GM12872 (cell line): Measurements from ENCODE around the gene TBC1D10B.

Experiments
- TF ChIP-seq, protein P1 (sequence below): IDR thresholded peaks from 3 replicates; pipeline ENCODE4 v1.5.1; 2011; ENCODE audit warnings: low read depth, mild to moderate bottlenecking, low read length, moderate library complexity; ENCODE audit not compliant: insufficient read depth

Gene TBC1D10B, protein sequence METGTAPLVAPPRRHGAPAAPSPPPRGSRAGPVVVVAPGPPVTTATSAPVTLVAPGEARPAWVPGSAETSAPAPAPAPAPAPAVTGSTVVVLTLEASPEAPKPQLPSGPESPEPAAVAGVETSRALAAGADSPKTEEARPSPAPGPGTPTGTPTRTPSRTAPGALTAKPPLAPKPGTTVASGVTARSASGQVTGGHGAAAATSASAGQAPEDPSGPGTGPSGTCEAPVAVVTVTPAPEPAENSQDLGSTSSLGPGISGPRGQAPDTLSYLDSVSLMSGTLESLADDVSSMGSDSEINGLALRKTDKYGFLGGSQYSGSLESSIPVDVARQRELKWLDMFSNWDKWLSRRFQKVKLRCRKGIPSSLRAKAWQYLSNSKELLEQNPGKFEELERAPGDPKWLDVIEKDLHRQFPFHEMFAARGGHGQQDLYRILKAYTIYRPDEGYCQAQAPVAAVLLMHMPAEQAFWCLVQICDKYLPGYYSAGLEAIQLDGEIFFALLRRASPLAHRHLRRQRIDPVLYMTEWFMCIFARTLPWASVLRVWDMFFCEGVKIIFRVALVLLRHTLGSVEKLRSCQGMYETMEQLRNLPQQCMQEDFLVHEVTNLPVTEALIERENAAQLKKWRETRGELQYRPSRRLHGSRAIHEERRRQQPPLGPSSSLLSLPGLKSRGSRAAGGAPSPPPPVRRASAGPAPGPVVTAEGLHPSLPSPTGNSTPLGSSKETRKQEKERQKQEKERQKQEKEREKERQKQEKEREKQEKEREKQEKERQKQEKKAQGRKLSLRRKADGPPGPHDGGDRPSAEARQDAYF

DNA sequence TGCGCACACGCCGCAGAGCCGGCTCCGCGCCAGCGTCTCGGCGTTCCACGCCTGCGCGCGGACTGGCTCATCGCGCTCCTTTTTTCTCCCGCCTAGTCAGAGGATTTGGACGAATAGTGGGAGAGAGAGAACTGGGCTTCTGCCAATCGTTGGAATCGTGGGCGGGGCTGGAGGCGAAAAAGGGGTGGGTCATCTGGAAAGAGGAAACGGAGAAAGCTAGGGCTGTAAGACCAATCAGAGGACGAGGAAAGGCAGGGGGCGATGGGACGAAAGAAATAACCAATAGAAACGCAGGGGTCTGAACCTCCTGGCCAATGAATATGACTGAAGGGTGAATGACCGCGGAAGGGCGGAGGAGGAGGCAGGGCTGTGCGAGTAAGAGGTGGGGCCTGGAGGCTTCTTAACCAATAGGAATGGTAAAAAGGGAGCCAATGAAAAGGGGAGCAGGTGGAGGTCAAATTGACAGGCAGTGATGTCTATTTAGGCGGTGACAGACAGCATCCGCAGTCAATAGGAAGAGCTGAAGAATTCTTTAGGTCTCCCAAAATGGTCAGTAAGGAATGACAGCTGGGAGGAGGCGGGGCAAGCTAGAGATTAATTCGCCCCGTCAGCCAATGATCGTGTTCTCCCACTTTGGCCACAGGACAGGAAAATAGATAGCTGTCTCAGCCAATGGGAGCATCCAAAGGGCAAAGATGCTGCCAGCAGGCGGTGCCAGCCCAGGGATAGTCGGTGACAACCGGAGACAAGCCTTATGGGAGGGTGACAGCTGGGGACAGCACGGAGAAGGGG is at the start of gene TBC1D10B:
Gene TBC1D10B (minus strand): TSS at position 39 of the 792 bp plus-strand sequence. CDS start 311 bp downstream, outside the sequence.
- TF ChIP-seq, protein P1, sequence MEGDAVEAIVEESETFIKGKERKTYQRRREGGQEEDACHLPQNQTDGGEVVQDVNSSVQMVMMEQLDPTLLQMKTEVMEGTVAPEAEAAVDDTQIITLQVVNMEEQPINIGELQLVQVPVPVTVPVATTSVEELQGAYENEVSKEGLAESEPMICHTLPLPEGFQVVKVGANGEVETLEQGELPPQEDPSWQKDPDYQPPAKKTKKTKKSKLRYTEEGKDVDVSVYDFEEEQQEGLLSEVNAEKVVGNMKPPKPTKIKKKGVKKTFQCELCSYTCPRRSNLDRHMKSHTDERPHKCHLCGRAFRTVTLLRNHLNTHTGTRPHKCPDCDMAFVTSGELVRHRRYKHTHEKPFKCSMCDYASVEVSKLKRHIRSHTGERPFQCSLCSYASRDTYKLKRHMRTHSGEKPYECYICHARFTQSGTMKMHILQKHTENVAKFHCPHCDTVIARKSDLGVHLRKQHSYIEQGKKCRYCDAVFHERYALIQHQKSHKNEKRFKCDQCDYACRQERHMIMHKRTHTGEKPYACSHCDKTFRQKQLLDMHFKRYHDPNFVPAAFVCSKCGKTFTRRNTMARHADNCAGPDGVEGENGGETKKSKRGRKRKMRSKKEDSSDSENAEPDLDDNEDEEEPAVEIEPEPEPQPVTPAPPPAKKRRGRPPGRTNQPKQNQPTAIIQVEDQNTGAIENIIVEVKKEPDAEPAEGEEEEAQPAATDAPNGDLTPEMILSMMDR, result no peak

DNA sequence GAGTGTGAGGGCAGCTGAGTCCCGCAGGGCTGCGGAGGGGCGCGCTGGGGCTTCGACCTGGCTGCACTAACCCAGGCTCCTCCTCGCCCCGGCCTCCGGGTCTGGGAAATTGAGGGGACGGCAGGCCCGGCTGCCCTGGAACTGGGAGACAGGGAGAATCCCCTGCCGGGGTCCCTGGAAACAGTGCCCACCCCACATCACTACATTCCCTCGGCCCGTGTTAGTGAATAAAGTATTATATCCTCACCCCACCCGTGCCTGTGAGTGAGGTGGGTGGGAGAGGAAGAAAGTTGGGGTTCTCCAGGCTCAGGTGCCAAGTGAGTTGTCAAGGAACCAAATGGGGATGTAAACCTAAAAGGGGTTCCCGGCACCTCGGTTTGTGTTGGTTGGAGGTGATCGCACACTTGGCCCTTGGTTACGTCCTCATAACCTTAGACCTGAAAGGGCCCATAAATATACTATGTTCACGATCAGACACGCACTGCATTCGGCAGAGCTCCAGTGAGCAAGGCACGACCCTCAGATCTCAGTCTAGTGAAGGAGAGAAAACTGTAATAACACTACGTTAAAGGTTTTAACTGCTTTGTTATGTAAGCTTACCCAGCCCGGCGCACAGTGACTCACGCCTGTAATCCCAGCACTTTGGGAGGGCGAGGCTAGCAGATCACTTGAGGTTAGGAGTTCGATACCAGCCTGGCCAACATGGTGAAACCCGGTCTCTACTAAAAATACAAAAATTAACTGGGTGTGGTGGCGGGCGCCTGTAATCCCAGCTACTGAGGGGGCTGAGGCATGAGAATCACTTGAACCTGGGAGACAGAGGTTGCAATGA is 48.3 kb upstream of the TBC1D10B start:
- TF ChIP-seq, protein P1, result no peak

DNA sequence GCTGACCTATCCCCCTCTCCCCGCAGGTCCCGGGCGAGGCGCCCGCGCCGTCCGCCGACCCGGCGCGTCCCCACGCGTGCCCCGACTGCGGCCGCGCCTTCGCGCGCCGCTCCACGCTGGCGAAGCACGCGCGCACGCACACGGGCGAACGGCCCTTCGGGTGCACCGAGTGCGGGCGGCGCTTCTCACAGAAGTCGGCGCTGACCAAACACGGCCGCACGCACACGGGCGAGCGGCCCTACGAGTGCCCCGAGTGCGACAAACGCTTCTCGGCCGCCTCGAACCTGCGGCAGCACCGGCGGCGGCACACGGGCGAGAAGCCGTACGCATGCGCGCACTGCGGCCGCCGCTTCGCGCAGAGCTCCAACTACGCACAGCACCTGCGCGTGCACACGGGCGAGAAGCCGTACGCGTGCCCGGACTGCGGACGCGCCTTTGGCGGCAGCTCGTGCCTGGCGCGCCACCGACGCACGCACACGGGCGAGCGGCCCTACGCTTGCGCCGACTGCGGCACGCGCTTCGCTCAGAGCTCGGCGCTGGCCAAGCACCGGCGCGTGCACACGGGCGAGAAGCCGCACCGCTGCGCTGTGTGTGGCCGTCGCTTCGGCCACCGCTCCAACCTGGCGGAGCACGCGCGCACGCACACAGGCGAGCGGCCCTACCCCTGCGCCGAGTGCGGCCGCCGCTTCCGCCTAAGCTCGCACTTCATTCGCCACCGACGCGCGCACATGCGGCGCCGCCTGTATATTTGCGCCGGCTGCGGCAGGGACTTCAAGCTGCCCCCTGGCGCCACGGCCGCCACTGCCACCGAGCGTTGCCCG is 47.4 kb upstream of the TBC1D10B start:
- TF ChIP-seq, protein P1, result peak; percentile 35; the same call in 2 of the 3 replicates

DNA sequence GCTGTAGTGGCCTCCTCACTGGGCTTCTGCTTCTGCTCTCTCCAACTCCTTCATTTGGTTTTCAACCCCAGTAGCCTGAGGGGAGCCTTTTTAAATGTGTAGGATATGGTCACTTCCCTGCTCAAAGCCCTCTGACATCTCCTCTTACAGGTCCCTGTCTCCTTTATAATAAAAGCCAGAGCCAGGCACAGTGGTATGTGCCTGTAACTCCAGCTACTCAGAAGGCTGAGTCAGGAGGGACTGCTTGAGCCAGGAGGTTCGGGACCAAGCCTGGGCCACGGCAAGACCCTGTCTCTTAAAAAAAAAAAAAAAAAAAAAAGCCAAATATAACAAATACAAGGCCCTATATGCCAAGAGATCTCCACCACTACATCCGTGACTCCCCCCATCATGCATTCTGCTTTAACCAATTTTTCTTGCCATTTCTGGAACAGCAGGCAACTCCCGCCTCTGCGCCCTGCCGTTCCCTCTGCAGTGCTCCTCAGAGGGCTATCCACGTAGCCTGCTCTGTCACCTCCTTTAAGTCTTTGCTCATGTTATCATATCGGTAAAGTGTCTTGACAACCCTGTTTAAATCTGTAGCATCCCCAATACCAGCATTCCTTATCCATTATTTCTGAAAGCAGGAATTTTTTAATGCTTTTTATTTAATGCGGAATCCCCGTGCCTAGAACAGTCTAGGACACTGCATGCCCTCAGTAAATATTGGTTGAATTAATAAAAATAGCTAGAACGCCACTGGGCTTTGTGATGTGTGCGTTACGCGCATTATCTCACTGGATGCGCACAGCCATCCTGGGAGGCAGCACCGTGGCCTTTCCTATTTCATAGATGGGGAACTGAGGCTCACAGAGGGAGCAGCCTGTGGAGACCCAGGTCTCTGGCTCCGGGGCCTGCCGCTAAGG is 46.6 kb upstream of the TBC1D10B start:
- TF ChIP-seq, protein P1, result no peak

DNA sequence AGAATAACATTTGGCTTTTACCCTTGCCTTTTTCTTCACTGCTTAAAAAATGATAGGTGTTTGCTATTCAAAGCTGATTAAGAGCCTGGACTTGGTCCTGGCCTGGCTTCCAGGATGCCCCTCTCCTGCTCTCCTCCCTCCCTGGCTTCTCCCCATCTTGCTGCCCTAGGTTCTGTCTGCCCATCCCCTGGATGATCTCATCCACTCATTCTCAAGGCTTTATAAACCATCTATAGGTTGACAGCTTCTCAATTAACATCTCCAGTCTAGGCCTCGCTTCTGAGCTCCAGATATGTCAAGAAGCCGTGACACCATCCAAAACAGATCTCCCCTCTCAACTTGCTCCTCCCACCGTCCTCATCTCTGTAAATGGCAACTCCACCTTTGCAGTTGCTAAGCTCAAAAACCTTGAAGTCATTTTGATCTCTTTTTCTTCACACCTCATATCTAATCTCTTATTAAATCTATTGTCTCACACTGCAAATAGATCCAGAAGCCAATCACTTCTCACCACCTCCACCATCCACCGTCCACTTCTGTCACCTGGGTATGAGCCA is 45.8 kb upstream of the TBC1D10B start:
- TF ChIP-seq, protein P1, result no peak
